Activated CD4-positive, alpha-beta T cell treated with anti-CD3 and anti-CD28 coated beads for 24 hours (primary cell): ENCODE data around the gene SP4.
"Not testable (repeated sequence)": the region's sequence is repeated elsewhere in the genome, so short reads cannot be mapped to it uniquely, and the experiment has no call there.

ENCODE experiments used
- DNase-seq, 2 donors: peaks; one replicate each; pipeline ENCODE4 v3.0.0-alpha.2; 2020; ENCODE audit warnings: low read depth in 2 of 2

Gene SP4

GRCh38 chr7:21524680-21525079 lies 96.8 kb downstream of the SP4 start:
- no peak for DNase-seq

- DNase-seq, result no peak
Measured at GRCh38 chr7:21526007-21526406, 98.1 kb downstream of the SP4 start.

- DNase-seq, result no peak
Measured at GRCh38 chr7:21526448-21526847, 98.6 kb downstream of the SP4 start.

GRCh38 chr7:21532485-21532884 lies 104.6 kb downstream of the SP4 start:
- DNase-seq, result not testable (repeated sequence)

- not testable (repeated sequence) for DNase-seq
Measured at GRCh38 chr7:21533646-21534045, 105.8 kb downstream of the SP4 start.

- not testable (repeated sequence) for DNase-seq
Measured at GRCh38 chr7:21536445-21537118, 108.7 kb downstream of the SP4 start.

GRCh38 chr7:21538936-21539495 lies 111.1 kb downstream of the SP4 start:
- no peak for DNase-seq

- DNase-seq, result peak in 1 of 2 donors; percentile 16
Measured at GRCh38 chr7:21542891-21543527, 115.1 kb downstream of the SP4 start, which contains the start of gene DNAH11. TSS of gene DNAH11 (plus strand) at chr7:21543039. CDS start at chr7:21543246, 207 bp downstream.

GRCh38 chr7:21543528-21544302 lies 115.8 kb downstream of the SP4 start:
- no peak for DNase-seq

GRCh38 chr7:21544303-21544656 lies 116.4 kb downstream of the SP4 start:
- DNase-seq, result no peak

GRCh38 chr7:21544715-21545114 lies 116.8 kb downstream of the SP4 start:
- no peak for DNase-seq

- no peak for DNase-seq
Measured at GRCh38 chr7:21547501-21547900, 119.6 kb downstream of the SP4 start.

- no peak for DNase-seq
Measured at GRCh38 chr7:21548491-21548890, 120.6 kb downstream of the SP4 start.

GRCh38 chr7:21550076-21550475 lies 122.2 kb downstream of the SP4 start:
- no peak for DNase-seq

- DNase-seq, result no peak
Measured at GRCh38 chr7:21550821-21551531, 123.1 kb downstream of the SP4 start.

- DNase-seq, result no peak
Measured at GRCh38 chr7:21562385-21562784, 134.5 kb downstream of the SP4 start.
